ENCODE measurements around the gene LRRC27.
A peak's percentile ranks its signal among the peaks of the same experiment; 100 is the strongest.
"Not testable (repeated sequence)": the region's sequence is repeated elsewhere in the genome, so short reads cannot be mapped to it uniquely, and the experiment has no call there.

Gene LRRC27

DNA sequence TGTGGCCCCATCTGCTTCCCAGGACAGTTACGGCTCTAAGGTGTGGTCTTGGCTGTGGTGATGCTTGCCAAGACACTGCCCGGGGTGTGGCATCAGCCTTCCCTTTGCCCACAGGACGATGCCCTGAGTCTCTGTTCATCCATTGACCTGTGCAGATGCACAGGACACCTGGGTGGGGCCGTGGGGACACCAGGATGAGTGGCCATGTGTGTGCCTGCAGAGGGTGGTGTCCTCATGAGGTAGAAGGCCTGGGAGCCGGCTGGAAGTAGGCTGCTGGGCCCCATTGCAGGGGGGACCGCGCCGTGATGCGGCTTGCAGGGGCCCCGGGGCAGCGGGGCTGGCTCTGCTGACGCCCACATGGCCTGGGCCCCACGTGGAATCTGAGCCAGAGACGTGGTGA is 42.6 kb downstream of the LRRC27 start:
- no peak for DNase-seq (ENCODE audit: low read depth)

GRCh38 chr10:132375116-132375794 is 43.3 kb downstream of the LRRC27 start:
- no peak for DNase-seq (ENCODE audit: low read depth)

- DNase-seq (ENCODE audit: low read depth) = no peak
These were observed 43.9 kb downstream of the LRRC27 start for GRCh38 chr10:132375795-132376297.

DNA sequence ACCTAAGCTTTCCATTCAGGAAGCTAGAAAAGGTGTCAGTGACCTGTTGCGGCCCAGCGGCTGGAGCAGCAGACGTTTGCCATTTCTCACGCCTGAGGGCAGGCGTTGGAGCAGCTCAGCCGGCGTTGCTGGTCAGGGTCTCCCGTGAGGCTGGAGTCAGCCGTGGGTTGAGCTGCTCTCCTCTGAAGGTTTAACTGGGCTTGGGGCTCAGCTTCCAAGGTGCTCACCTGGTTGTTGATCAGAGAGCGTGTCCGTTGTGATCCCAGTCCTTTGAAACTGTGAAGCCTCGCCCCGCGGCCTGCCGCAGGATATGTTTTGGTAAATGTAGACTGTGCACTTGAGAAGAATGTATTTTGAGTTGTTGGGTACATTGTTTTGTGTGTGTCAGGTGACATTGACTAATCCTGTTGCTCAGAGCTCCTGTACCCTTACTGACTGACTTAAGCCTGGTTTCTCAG is 44.4 kb downstream of the LRRC27 start:
- no peak for DNase-seq (ENCODE audit: low read depth)

DNA sequence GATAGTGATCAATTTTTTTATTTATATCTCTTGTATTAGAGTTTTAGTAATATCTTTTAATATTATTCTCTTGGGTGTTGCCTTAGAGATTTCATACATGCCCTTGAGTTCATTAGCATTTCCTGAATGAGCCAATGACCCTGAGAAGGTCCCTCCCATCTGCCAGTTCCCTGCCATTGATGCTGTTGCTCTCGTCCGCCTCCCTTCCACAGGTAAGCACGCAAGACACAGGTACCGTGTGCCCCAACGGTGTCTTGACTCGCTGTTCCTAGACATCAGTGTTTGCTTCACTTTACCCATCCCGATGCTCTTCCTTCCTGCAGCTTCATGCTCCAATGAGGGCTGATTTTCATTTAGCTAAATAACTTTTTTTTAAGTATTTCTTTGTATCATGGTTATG is 45.3 kb downstream of the LRRC27 start:
- no peak for DNase-seq (ENCODE audit: low read depth)

GRCh38 chr10:132379026-132379425 is 47.0 kb downstream of the LRRC27 start:
- not testable (repeated sequence) for DNase-seq (ENCODE audit: low read depth)

DNA sequence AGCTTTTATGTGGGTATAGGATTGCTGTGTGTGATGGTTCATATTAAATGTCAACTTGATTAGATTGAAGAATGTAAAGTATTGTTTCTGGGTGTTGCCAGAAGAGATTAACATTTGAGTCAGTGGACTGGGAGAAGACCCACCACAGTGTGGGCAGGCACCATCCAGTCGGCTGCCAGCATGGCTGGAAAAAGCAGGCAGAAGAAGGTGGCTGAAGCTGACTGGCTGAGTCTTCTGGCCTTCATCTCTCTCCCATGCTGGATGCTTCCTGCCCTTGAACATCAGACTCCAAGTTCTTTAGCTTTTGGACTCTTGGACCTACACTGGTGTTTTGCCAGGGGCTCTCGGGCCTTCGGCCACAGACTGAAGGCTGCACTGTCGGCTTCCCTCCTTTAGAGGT is 49.0 kb downstream of the LRRC27 start:
- not testable (repeated sequence) for DNase-seq (ENCODE audit: low read depth)

GRCh38 chr10:132381741-132382140 is 49.7 kb downstream of the LRRC27 start:
- no peak for DNase-seq (ENCODE audit: low read depth)

DNA sequence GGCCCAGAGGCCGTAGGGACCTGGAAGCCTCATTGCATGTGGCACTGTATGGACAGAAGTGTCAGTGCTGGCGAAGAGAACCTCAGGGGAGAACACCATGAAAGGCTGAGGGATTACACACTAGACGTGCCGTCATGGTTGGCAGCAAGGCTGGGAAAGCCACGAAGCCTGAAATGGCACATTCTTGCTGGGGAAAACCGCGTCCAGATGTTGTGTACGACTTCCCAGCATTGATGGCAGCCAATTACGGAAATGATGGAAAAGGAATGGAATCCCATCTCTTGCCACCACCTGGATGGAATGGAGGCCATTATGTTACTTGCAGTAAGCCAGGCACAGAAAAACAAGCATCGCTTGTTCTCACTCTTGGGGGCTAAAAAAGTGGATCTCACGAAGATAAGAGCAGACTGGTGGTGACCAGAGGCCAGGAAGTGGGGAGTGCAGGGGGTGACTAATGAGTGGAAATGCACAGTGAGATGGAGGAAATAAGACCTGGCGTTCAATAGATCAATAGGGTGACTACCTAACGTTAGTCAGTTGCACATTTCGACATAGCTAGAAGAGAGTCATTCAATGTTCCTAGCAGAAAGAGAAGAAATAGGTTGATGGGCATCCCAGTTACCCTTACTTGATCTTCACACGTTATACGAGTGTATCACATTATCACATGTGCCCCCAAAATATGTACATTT is 50.4 kb downstream of the LRRC27 start:
- no peak for DNase-seq (ENCODE audit: low read depth)

- DNase-seq (ENCODE audit: low read depth) = no peak
These were observed 51.1 kb downstream of the LRRC27 start for GRCh38 chr10:132383101-132383500.

GRCh38 chr10:132383751-132384196 is 51.8 kb downstream of the LRRC27 start:
- DNase-seq (ENCODE audit: low read depth) = no peak

- no peak for DNase-seq (ENCODE audit: low read depth)
These were observed 52.8 kb downstream of the LRRC27 start for GRCh38 chr10:132384618-132385388.

- no peak for DNase-seq (ENCODE audit: low read depth)
These were observed 53.3 kb downstream of the LRRC27 start for GRCh38 chr10:132385389-132385667.

DNA sequence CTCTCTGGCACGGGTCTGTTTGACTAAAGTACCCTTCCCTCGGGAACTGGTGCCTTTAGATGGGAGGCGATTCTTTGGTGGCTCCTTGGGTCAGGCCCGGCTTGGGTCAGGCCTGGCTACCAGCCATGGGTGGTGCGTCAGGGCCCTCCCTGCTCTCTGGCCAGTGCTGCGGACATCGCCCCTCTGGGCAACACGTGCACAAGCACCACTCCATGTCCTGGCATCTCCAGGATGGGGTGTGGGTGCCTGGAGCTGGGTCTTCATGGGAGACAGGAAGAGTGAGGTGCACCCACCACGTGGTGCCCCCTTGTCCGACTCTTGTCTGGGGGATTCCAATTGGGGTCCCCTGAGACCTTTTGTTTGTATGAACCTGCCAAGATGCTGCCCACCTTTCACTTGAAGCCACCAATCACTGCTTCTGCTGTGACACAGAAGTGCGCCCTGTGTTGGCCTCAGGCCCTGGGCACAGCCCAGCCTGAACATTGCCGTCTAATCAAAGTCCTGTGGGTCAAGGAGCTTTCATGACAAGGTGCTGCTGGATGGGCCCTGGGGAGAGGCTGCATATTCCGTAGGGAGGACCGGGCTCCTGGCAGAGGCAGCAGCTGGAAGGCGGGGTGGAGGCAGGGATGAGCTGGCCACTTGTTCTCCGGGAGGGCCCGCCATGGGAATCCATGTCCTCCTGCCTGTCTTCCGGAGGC is 53.9 kb downstream of the LRRC27 start:
- DNase-seq (ENCODE audit: low read depth) = no peak

DNA sequence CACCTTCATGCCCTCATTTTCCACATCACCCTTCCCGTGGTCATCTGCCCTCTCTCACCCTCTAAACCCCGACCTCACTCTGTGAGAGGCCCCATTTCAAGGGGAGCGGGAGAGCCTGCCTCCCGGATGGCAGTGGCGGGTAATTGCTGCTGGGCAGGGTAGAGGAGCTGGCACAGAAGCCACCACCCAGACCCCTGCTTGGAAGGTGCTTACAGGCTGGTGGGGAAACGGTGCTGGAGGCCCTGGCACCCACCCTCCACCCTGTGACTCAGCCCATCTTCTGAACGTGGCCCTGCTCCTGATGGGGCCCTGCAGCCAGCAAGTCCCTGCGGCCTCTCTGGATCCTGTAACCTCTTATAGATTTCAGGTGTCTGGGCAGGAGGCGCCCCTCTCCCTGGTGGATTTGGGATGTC is 54.4 kb downstream of the LRRC27 start:
- no peak for DNase-seq (ENCODE audit: low read depth)

DNA sequence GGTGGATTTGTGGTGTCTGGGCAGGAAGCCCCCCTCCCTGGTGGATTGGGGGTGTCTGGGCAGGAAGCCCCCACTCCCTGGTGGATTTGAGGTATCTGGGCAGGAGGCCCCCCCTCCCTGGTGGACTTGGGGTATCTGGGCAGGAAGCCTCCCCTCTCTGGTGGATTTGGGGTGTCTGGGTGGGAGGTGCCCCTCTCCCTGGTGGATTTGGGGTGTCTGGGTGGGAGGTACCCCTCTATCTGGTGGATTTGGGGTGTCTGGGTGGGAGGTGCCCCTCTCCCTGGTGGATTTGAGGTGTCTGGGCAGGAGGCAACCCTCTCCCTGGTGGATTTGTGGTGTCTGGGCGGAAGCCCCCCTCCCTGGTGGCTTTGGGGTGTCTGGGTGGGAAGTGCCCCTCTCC is 54.9 kb downstream of the LRRC27 start:
- not testable (repeated sequence) for DNase-seq (ENCODE audit: low read depth)

- DNase-seq (ENCODE audit: low read depth) = peak; percentile 65
These were observed 55.8 kb downstream of the LRRC27 start for GRCh38 chr10:132387764-132388210.

- DNase-seq (ENCODE audit: low read depth) = no peak
These were observed 57.0 kb downstream of the LRRC27 start for GRCh38 chr10:132388891-132389432.

- DNase-seq (ENCODE audit: low read depth) = no peak
These were observed 57.6 kb downstream of the LRRC27 start for GRCh38 chr10:132389433-132390169.

DNA sequence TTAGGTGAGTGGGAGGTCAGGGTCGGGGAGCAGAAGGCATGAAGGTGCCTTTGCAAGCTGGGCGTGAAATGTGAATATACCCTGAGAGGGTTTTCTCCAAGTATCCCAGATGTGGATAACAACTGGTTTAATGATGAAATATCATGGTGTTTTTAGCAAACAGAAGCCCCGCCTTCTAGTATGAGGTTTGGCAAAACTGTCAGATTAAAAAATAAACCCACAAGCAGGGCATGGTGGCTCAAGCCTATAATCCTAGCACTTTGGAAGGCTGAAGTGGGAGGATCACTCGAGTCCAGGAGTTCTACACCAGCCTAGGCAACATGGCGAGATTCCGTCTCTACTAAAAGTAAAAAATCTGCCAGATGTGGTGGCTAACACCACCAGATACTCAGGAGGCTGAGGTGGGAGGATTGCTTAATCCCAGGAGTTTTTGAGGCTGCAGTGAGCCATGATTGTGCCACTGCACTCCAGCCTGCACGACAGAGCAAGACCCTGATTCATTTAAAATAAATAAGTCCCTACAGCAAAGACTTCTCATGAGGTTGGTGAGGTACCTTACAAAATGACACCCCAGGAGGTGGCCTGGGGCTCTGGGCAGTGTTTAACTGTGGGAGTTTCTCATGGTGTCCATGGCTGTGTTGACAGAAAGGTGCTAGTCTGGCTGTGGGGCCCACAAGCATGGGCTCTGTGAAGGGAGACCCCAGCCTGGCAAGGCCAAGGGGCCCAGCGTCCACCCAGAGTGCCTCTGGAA is 58.4 kb downstream of the LRRC27 start:
- no peak for DNase-seq (ENCODE audit: low read depth)
